ENCODE results near the gene AP1S2.
"Not testable (repeated sequence)": the region's sequence is repeated elsewhere in the genome, so short reads cannot be mapped to it uniquely, and the experiment has no call there.

The AP1S2 gene

DNA sequence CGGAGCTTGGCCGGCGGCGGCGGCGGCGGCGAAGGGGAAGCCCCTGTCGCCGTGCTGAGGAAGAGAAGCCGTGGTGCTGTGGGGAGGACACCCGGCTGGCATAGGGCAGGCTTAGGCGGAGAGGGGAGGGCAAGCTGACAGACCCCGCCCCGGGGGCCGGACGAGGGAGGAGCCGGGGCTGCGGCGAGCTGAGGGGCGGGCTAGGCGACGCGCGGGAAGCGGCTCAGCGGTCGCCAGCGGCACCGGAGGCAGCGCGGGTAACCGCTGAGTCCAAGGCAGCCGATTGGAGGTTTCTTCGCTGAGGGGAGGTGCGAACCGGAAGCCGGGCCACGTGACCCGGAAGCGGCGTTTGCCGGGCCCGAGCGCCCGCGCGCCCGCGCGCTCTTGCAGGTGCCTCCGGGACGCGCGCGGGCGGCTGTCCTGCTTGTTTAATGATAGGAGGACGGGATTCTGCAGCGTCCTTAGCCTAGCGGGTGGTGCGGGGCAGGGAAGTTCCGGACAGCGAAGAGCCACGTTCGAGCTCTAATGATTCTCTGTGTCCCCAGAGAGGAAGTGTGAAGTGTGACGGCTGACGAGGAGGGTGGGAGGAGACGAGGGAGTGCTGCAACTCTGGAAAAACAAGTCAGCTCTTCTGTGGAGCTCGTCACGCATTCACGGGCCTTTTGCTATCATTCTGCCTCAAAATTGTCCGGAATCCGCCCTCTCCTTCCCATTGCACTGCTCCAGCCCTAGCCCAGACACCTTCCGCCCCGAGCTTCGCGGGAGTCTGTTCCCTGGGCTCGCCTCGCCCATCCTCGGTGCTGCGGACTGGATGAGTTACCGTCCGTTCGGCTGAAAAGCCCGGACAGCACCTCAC is at the start of gene AP1S2:
AP1S2 (minus strand) TSS at position 102 of the 856 bp plus-strand sequence. CDS start 2,289 bp downstream, outside the sequence.
- DNase-seq, result peak; percentile 96

DNA sequence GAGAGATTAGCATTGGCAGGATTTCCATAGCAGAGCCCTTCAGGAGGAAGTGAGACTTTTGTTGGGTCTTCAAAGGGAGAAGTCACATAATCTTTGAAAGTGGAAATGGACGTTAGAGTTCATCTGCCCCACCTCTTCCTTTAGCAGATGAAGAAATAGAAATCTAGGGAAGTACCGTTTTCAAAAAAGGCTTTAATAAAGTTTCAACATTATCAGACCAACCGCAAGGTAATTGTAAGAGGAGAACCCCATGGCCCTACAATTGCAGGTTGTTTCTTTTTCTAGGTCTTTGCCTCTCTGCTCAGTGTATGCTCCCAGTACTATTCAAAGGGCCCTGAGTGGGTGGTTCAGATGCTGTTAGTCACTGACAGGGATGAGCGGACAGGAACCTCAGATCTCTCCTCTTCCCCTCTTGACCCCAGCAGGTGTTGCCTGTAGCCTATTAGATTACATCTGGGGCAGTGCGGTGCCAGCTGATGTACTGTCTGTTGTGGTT is 48.6 kb upstream of the AP1S2 start:
- no peak for DNase-seq

DNA sequence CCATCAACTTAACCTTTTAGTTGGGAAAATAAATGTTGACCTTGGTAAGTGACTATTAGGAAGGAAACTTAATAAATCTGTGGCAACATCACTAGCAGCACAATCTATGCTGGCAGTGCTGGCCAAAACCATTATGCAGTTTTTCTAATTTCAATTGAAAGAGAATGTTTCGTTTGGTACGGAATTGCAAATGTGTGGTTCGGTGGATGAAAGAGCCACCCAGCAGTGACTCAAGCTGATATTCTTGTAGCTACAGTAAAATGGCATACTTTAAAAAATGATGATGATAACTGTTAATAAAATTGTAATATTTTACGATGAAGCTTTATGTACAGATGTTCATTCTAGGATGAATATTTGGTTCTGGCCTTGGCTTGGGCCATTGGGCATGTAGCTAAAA is 40.7 kb upstream of the AP1S2 start:
- DNase-seq, result no peak

DNA sequence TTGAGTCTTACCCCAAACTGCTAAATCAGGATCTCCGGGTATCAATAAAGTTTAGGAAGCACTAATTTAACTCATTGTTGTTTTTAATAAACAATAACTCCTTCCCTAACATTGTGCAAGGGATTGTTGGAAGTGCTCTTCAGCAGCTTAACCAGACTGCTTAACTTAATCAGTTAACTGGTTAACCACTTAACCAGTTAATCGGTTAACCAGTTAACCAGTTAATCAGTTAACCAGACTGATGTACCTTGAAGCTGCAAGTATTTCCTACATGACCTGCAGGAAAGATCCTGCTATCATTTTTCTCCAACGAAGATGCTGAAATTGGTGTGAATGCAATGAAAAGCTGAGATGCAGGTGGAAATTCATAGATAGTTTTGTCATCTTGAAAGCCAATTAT is 40.1 kb upstream of the AP1S2 start:
- no peak for DNase-seq

DNA sequence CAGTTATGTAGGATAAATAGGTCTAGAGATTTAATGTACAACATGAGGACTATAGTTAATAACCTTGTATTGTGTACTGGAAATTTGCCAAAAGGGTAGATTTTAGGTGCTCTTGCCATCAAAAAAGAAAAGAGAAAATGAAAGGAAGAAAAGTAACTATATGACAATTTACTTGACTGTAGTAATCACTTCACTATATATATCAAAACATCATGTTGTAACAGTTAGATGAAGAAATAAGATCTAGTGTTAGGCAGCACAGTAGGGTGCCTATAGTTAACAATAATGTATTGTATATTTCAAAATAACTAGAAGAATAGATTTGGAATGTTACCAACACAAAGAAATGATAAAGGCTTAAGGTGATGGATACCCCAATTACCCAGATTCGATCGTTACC is 35.9 kb upstream of the AP1S2 start:
- no peak for DNase-seq

DNA sequence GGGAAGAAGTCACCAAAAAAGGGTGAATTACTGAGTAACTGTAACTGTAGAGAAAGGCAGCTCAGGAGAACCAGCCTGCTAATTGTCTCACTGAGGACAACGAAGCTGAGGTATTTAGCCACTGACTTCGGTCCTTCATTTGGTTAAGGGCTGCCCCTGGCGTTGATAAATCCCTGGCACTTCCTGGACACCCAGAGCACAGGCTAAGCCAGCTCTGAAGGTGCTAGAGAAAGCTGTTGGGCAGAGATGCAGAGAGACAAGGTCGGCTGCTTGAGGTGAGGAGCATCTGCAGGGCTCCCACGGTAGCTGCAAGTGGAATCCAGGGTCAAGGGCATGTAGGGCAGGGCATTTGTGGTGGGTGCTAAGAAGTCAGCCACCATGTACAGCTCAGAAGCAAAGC is 33.4 kb upstream of the AP1S2 start:
- no peak for DNase-seq

DNA sequence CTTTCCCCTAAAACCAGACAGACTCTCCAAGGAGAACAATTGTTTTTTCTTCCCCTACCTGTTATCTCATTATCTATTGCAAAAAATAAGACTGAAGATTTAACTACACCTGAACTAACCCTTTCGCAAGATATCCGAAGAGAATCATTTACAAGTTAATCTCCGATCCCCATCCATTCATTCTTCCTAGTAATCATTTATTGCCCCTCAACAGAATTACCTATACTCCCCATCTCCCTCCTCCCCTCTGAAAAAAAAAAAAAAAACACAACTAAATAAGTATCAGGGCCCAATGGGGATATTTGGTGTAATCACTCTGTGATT is 28.9 kb upstream of the AP1S2 start:
- DNase-seq, result no peak

DNA sequence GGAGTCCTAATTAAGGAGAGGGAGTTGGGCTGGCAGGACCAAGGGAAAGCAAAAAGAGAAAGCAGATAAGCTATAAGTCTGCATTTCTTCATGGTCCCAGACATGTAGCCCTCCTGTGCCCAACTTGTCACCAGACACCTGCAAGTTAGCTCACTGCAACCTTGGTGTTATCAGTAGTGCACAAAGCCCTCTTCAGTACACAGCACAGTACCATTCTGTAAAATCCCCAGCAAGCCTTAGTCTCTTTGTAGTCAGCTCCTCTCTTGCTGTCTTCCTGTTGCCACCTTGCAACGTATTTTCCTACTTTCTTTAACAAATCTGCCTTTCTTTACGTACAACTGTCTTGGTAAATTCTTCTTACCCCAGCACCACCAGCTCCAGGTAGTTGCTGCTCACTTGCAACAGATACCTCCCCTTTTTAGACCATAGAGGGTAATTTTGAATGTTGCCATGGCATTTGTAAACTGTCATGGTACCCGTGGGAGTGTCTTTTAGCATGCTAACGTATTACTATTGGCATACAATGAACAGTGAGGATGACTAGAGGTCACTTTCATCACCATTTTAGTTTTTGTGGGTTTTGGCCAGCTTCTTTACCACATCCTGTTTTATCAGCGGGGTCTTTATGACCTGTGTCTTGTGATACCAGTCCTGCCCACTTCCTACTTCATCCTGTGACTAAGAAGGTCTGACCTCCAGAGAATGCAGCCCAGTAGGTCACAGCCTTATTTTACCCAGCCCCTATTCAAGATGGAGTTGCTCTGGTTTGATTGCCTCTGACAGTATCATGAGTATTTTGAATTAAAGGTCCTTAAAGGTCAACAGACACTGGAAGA is 28.3 kb upstream of the AP1S2 start:
- DNase-seq, result no peak

DNA sequence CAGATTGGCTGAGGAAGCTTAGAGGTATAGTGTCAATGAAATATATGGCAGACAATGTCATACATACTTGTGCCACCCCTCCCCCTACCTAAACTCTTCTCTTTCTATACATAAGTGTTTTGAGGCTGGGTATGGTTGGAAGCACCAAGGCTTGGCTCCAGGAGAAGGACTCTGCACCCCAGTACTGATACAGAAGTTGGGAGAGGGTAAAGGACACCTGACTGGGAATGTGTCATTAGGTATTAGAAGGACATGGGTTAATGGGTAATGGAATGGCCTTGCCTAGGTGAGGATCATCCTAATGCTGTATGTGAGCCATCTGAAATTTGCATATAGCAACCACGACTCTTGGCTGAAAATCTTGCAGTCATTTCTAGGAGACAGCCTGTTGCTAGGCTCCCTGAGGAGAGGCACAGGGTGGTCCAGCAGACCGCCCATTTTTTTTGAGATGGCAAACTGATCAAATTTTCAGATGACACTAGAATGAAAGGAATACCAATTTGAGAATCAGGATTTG is 26.8 kb upstream of the AP1S2 start:
- DNase-seq, result no peak

DNA sequence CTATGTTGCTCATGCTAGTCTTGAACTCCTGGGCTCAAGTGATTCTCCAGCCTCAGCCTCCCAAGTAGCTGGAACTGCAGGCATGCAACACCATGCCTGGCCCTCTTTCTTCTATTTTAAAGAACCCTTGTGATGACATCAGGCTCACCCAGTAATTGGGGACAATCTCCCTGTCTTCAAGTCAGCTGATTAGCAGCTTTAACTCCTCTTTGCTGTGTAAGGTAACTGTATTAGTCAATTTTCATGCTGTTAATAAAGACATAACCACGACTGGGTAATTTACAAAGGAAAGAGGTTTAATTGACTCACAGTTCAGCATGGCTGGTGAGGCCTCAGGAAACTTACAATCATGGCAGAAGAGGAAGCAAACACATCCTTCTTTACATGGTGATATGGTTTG is 23.3 kb upstream of the AP1S2 start:
- DNase-seq, result not testable (repeated sequence)

DNA sequence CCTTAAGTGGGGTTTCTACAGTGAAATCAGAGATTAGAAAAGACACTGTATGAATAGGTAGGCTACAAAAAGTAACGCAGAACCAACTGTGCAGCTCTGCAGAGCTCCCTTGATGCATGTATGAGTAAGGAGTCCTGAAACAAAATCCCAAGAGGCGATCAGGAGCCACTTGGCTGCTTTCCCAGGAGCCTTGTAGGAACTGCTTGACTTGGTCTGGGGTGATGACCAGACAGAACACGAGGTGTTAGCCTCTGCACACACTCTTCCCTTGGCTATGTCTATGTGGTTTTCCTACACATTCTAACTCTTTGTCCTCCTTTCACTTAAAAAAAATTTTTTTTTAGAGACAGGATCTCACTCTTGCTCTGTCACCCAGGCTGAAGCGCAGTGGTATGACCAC is 22.8 kb upstream of the AP1S2 start:
- no peak for DNase-seq

DNA sequence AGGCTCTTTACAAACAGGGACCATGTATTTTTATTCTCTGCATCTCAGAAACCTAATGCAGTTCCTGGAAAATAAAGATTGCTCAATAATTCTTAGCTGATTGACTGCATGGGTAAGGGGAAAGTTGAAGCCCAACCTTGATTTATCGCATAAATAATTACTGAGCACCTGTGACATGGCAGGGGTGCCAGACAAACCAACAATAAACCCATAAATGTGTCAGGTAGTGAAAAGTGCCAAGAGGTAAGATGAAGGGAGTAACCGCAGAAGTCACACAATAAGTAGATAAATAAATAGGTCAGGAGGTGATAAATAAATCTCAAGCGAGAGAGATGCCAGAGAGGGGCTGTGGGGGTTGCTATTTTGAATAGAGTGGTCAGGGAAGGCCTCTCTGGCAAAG is 20.1 kb upstream of the AP1S2 start:
- no peak for DNase-seq

DNA sequence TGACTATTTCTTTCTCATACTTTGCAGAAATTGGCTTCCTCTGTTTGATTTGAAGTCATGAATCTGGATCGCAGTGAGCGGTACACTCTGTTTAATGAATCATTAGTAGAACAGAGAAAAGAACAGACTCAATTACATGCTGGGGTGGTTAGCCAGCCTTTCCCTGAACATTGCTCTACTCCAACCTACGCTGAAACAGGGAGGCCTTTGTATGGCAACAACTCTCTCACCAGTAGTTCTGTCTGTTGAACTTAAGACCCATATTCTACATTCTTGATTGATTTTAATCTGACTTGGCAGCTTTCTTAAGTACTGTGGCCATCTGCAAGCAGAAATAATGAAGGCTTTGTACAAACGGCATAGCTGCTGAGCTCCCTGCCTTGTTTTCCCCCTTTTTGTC is 19.0 kb upstream of the AP1S2 start:
- DNase-seq, result no peak

DNA sequence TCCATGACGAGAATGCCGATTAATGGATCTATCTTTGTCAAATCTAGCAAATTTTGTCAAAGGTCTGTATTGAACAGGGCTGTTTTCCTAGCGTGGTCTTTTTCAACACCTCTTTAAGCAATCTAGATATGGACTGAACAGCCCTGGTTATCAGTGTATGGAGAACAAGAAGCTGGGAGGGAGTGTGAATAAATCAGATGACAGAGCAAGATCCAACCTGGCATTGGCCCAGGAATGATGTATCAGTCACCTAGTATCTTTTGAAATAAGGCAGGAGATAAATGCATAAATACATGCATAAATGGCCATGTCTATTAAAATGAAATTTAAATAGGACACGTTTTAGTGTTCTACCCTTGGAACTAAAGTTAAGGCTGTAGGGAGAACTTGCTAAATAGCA is 15.7 kb upstream of the AP1S2 start:
- no peak for DNase-seq

DNA sequence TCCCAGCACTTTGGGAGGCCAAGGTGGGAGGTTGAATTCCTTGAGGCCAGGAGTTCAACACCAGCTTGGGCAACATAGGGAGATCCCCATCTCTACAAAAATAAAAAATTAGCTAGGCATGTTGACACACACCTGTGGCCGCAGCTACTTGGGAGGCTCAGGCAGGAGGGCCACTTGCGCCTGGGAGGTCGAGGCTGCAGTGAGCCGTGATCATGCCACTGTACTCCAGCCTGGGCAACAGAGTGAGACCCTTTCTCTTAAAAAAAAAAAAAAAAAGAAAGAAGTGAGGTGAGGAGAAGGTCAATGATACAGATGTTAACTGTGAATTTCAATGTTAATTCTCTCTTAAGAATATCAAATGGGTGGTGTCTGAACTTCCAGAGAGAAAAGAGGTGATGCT is 15.1 kb upstream of the AP1S2 start:
- DNase-seq, result no peak

DNA sequence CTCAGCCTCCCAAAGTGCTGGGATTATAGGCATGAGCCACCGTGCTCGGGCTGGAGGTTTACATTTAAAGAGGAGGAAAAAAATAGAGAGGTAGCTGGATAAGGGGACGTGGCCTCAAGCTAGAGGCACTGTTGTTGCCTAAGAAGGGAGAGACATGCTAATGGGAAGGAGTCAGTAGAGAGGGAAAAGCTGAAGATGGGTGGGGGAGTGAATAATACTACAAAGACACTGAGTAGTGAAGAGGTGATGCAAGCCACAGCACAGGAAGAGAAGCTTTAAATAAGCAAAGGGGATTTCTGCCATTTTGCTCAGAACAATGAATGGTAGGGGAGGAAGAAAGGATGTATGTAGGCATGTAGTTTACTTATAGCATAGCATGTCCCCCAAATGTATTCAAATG is 11.5 kb upstream of the AP1S2 start:
- DNase-seq, result no peak

DNA sequence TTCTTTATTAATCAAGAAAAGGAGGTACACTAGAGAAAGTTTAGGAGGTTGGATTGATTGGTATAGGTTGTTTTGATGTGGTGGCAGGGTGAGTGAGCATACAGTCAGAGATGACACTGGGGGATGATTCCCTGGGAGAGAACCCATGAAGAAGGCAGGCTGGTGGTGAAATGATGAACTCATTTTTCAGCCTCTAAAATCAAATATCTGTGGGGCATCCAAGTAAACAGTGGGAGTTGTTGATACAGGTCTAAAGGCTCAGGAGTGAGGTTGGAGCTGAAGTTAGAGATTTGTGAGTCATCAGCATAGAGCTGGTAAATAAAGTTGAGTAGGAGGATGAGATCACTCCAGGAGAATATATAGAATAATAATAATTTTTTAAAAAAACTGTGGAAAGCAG is 10.0 kb upstream of the AP1S2 start:
- no peak for DNase-seq

DNA sequence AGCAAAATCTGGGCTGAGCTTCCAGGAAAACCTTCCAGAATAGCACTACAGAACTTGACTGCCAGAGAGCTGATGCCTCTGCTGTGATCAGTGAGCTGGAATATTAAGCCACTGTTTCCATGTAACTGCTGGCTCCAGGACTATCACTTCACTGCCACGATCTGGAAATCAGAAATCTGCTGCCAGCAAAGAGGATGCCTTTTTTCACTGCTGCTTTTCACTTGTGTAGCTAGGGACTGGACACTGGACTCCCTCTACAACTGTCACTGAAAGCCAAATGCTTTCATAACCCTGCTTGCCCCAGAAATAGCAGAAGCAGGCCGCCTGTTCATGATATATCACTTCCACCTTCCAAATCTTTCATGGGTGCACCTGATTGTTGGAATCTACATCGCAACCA is 9.4 kb upstream of the AP1S2 start:
- DNase-seq, result no peak

DNA sequence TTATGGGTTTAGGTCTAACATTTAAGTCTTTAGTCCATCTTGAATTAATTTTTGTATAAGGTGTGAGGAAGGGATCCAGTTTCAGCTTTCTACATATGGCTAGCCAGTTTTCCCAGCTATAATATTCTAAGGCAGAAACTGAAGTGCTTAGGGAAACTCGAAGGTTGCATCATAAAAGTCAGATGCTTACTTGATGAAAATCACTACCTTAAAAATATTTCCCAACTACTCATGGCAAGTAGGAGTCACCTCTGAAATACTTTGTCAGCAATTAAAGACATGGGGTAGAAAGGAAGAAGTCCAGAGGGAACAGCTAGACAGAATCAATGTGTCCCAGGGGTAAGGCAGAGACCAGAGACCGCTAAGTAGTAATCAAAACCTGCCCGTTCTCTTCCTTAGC is 6.3 kb upstream of the AP1S2 start:
- no peak for DNase-seq

DNA sequence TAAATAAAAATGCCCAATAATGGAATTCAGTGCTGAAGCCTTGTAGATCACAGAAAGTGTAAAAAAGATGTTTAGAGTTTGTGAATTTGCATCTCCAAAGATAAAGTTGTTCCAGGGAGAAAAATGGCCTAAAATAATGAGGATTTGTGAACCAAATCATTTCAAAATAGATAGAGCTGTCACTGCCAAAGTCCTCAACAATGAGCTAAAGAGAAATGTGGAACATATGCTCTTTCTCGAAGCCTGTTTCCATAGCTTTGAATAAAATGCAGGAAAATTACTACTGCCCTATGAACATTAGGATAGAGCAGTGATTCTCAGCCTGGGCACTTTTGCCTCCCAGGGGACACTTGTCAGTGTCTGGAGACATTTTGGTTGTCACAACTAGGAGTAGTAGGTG is 3.4 kb upstream of the AP1S2 start:
- no peak for DNase-seq

DNA sequence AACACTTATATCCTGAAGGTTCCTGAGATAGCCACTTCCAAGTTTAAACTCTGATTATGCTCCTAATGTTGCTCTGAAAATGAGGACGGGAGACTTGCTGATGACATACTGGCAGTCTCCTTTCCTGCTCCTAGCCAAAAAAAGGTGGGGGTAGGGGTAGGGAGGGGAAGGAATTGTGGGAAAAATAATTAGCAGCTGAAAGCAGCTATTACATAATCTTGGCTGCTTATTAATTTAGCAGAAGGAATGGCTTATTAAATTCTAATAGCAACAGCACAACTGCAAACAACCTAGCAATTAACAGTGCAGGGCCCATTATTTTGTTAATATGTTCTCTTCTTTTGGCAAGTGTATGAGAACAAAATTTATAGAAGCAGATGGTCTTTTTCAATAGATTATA is 2.0 kb upstream of the AP1S2 start:
- no peak for DNase-seq

DNA sequence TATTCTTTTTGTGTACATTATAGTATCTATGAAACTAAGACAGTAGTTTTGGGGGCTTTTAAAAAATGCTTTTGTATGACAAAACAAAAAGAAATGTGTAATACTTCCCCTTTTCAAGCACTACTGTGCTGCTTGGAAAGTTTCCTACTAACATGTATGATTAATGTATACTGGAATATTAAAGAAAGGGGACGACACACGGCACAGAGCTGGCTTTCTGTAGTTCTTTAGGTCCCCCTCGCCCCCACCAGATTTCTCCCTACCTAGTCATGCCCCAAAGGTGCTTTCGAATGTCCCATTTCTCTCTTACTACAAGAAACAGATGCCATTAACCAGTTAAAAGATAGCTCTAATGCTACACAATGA is 1.6 kb upstream of the AP1S2 start:
- no peak for DNase-seq

DNA sequence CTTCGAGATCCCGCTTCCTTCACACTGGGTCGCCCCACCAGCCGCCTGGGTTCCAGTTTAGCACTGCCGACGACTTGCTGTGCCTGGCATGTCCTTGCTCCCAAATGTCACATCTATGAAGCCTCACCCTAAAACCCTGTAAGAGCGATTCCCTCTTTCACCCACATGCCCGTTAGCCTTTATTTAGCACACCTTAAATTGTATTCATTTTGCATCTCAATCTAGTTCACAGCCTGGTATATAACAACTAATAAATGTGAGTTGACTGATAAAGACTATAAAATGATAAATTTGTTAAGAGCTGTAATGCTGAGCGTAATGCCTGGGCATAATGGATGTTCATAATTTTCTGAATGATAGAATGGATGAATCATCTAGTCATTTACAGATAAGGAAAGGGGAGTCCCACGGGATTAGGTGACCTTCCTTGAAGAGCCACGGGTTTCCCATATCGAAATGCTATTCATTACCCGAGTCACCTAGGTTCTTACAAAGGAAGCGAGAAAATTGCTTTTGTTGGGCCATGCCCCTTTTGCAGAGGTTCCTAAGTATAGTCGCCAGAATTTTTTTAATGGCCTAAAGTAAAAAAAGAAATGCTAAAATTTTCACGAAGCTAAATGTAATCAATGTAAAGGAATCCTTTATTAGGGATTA is 1.1 kb upstream of the AP1S2 start:
- DNase-seq, result no peak

All from NCI-H1048 (cell line).